Stomach smooth muscle (tissue), 2 donors: Measurements from ENCODE around the gene SNRPD3.
"Not testable (repeated sequence)": the region's sequence is repeated elsewhere in the genome, so short reads cannot be mapped to it uniquely, and the experiment has no call there.

Experiments used
- H3K27ac ChIP-seq: one replicate; pipeline ENCODE4 v1.7.0; 2013; ENCODE audit warnings: mild to moderate bottlenecking, low read length, inconsistent platforms
- H3K27me3 ChIP-seq, 2 donors: one replicate each; pipeline ENCODE4 v1.7.0; 2013; ENCODE audit warnings: low read length in 2 of 2; ENCODE audit not compliant: insufficient read depth in 2 of 2, control insufficient read depth in 1 of 2
- H3K36me3 ChIP-seq, 2 donors: one replicate each; pipeline ENCODE4 v1.7.0; 2013; ENCODE audit warnings: low read length in 2 of 2; ENCODE audit not compliant: control insufficient read depth in 2 of 2, insufficient read depth in 2 of 2
- H3K4me1 ChIP-seq: one replicate; pipeline ENCODE4 v1.7.0; 2013; ENCODE audit warnings: low read length; ENCODE audit not compliant: control insufficient read depth, insufficient read depth
- H3K4me3 ChIP-seq, 2 donors: one replicate each; pipeline ENCODE4 v1.7.0; 2013; ENCODE audit warnings: low read length in 2 of 2
- H3K9ac ChIP-seq, 2 donors: one replicate each; pipeline ENCODE4 v1.7.0; 2013; ENCODE audit warnings: low read length in 2 of 2, mild to moderate bottlenecking in 1 of 2
- H3K9me3 ChIP-seq, 2 donors: one replicate each; pipeline ENCODE4 v1.7.0; 2013; ENCODE audit warnings: low read length in 2 of 2; ENCODE audit not compliant: control insufficient read depth in 2 of 2
- donor health status: healthy.
- donor health status: Pancreatic carcinoma.

SNRPD3 gene

GRCh38 chr22:24602105-24602749 is 46.4 kb downstream of the SNRPD3 start:
- H3K27ac ChIP-seq, H3K9ac ChIP-seq, H3K9me3 ChIP-seq, H3K4me1 ChIP-seq, H3K4me3 ChIP-seq, H3K27me3 ChIP-seq, H3K36me3 ChIP-seq: not testable (repeated sequence)

- not testable (repeated sequence) for H3K36me3 ChIP-seq, H3K9me3 ChIP-seq, H3K4me1 ChIP-seq, H3K4me3 ChIP-seq, H3K27ac ChIP-seq, H3K27me3 ChIP-seq, H3K9ac ChIP-seq
Observed at GRCh38 chr22:24602847-24603769, 47.3 kb downstream of the SNRPD3 start, which contains the start of gene GGT1. Gene GGT1 (plus strand): TSS chr22:24603193. CDS start chr22:24611082, 7,889 bp downstream.

GRCh38 chr22:24603770-24604629 is 48.2 kb downstream of the SNRPD3 start:
- not testable (repeated sequence) for H3K36me3 ChIP-seq, H3K9ac ChIP-seq, H3K4me3 ChIP-seq, H3K4me1 ChIP-seq, H3K27ac ChIP-seq, H3K9me3 ChIP-seq, H3K27me3 ChIP-seq

- H3K27me3 ChIP-seq, H3K4me1 ChIP-seq, H3K9me3 ChIP-seq, H3K27ac ChIP-seq, H3K36me3 ChIP-seq, H3K4me3 ChIP-seq, H3K9ac ChIP-seq: not testable (repeated sequence)
Observed at GRCh38 chr22:24606340-24606739, 50.5 kb downstream of the SNRPD3 start.

GRCh38 chr22:24607429-24607983 is 51.7 kb downstream of the SNRPD3 start:
- H3K4me1 ChIP-seq, H3K36me3 ChIP-seq, H3K9me3 ChIP-seq, H3K27me3 ChIP-seq, H3K9ac ChIP-seq, H3K4me3 ChIP-seq, H3K27ac ChIP-seq: not testable (repeated sequence)

GRCh38 chr22:24608327-24608726 is 52.5 kb downstream of the SNRPD3 start:
- not testable (repeated sequence) for H3K27me3 ChIP-seq, H3K27ac ChIP-seq, H3K9me3 ChIP-seq, H3K4me3 ChIP-seq, H3K36me3 ChIP-seq, H3K4me1 ChIP-seq, H3K9ac ChIP-seq

GRCh38 chr22:24609888-24610287 is 54.1 kb downstream of the SNRPD3 start:
- not testable (repeated sequence) for H3K36me3 ChIP-seq, H3K4me3 ChIP-seq, H3K27ac ChIP-seq, H3K27me3 ChIP-seq, H3K9me3 ChIP-seq, H3K4me1 ChIP-seq, H3K9ac ChIP-seq

GRCh38 chr22:24614794-24615193 is 59.0 kb downstream of the SNRPD3 start:
- not testable (repeated sequence) for H3K4me3 ChIP-seq, H3K9me3 ChIP-seq, H3K27ac ChIP-seq, H3K4me1 ChIP-seq, H3K36me3 ChIP-seq, H3K9ac ChIP-seq, H3K27me3 ChIP-seq

- H3K27me3 ChIP-seq, H3K27ac ChIP-seq, H3K4me1 ChIP-seq, H3K9ac ChIP-seq, H3K9me3 ChIP-seq, H3K4me3 ChIP-seq, H3K36me3 ChIP-seq: not testable (repeated sequence)
Observed at GRCh38 chr22:24621244-24621643, 65.4 kb downstream of the SNRPD3 start.

GRCh38 chr22:24622596-24622995 is 66.8 kb downstream of the SNRPD3 start:
- not testable (repeated sequence) for H3K9ac ChIP-seq, H3K27me3 ChIP-seq, H3K4me1 ChIP-seq, H3K27ac ChIP-seq, H3K36me3 ChIP-seq, H3K9me3 ChIP-seq, H3K4me3 ChIP-seq
